Measurements from ENCODE around the gene SPART. TPM values are rescaled to one million over a fixed set of nuclear protein-coding genes. Genes with fewer than 3 reads are reported as not detected.

SPART gene
- total RNA-seq, 1 experiment from 2014 or later, result 83.1 TPM

DNA sequence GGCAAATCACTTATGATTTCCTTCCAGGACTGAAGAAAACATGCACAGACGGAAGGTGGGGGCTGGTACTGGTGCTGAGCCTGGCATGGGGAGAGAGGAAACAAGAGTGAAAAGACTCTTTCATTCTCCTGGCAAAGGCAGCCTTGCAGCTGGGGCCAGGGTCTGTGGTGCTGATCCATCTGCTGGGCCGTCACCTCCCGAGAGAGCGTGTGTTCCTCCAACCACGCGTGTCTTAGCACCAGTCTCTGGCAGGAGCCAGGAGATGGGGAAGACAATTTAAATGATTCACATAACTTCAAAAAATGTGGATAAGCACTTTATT lies 23.9 kb upstream of the SPART start:
- no peak overlapping the region for H3K27ac Mint-ChIP-seq (ENCODE audit: low read depth, unreplicated experiment)
- H3K4me3 Mint-ChIP-seq (ENCODE audit: unreplicated experiment), result no peak overlapping the region
- TF ChIP-seq, protein P1, sequence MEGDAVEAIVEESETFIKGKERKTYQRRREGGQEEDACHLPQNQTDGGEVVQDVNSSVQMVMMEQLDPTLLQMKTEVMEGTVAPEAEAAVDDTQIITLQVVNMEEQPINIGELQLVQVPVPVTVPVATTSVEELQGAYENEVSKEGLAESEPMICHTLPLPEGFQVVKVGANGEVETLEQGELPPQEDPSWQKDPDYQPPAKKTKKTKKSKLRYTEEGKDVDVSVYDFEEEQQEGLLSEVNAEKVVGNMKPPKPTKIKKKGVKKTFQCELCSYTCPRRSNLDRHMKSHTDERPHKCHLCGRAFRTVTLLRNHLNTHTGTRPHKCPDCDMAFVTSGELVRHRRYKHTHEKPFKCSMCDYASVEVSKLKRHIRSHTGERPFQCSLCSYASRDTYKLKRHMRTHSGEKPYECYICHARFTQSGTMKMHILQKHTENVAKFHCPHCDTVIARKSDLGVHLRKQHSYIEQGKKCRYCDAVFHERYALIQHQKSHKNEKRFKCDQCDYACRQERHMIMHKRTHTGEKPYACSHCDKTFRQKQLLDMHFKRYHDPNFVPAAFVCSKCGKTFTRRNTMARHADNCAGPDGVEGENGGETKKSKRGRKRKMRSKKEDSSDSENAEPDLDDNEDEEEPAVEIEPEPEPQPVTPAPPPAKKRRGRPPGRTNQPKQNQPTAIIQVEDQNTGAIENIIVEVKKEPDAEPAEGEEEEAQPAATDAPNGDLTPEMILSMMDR (IDR thresholded peaks at IDR 0.05; ENCODE audit: unreplicated experiment), result no peak
- H3K4me1 Mint-ChIP-seq (ENCODE audit: insufficient read depth, unreplicated experiment), result no peaks in the 10 kb centered on the region
- ChIA-PET POLR2A (interaction anchor here (0.7 to 1.4 kb wide), 3 partner anchors 9 to 20 kb away, joined by 3 to 4 read pairs (median 3); no protein-coding TSS in a partner anchor), CTCF (no interaction called here)
- BruUV-seq (replicated peaks), result no TSS peak
- no peaks in the 10 kb centered on the region for H3K9me3 Mint-ChIP-seq (ENCODE audit: unreplicated experiment)
- no peak for DNase-seq (ENCODE audit: unreplicated experiment)
- peaks cover 6% of the 10 kb centered on the region for H3K36me3 Mint-ChIP-seq (ENCODE audit: insufficient read depth, unreplicated experiment)
- intact Hi-C loops (cut with micrococcal nuclease), result no loop called here
- H3K27me3 Mint-ChIP-seq (ENCODE audit: insufficient read depth, unreplicated experiment), result no peaks in the 10 kb centered on the region

DNA sequence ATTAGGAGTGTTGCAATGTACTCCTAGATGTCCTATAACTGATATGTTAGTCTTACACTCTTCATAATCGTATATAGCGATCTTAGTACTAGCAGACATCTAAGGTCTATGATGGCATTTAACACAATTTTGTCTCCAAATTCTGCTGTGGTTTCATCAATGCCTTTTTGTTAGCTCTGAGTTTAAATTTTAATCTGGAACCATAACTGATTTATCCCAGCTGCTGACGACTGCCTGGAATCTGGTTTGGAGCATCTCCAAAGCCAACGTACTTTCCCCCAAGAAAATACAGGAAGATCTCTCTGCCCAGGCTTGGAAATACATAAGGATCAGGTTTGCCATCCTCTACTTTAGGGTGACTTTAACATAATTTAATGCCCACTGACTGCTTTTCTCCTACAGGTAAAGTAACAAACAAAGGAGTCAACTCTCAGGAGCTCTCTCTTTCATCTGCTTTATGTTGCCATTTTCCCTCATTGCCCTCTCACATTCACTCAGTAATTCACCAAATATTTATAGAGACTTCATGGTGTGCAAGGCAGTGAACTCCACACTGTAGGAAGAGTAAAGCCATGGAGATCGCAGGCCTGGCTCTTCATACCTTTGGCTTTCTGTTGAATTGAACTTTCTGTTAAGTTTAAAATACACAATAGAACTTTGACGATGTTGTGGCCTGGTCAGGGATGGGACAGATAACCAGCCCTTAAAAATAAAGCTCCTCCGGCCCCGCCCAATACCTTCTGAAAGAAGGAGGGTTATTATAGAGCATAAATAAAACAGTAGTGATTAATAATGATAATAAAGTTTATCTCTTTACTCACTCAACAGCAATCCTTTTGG lies 23.3 kb upstream of the SPART start:
- CTCF ChIA-PET, result interaction anchor here (0.7 to 1.7 kb wide), 2 partner anchors 25 to 421 kb away, joined by 4 read pairs; no protein-coding TSS in a partner anchor
- H3K36me3 Mint-ChIP-seq (ENCODE audit: insufficient read depth, unreplicated experiment), result peaks cover 6% of the 10 kb centered on the region
- H3K4me1 Mint-ChIP-seq (ENCODE audit: insufficient read depth, unreplicated experiment), result no peaks in the 10 kb centered on the region
- H3K27ac Mint-ChIP-seq (ENCODE audit: low read depth, unreplicated experiment), result no peak overlapping the region
- H3K4me3 Mint-ChIP-seq (ENCODE audit: unreplicated experiment), result no peak overlapping the region
- H3K27me3 Mint-ChIP-seq (ENCODE audit: insufficient read depth, unreplicated experiment), result no peaks in the 10 kb centered on the region
- no peaks in the 10 kb centered on the region for H3K9me3 Mint-ChIP-seq (ENCODE audit: unreplicated experiment)
- intact Hi-C loops (cut with micrococcal nuclease), result no loop called here
- TF ChIP-seq, protein P1 (IDR thresholded peaks at IDR 0.05; ENCODE audit: unreplicated experiment), result no peak
- no peak for DNase-seq (ENCODE audit: unreplicated experiment)
- POLR2A ChIA-PET, result interaction anchor here (1.2 kb wide), 1 partner anchor 9 kb away, joined by 4 read pairs; no protein-coding TSS in a partner anchor
- no TSS peak for BruUV-seq (replicated peaks)

DNA sequence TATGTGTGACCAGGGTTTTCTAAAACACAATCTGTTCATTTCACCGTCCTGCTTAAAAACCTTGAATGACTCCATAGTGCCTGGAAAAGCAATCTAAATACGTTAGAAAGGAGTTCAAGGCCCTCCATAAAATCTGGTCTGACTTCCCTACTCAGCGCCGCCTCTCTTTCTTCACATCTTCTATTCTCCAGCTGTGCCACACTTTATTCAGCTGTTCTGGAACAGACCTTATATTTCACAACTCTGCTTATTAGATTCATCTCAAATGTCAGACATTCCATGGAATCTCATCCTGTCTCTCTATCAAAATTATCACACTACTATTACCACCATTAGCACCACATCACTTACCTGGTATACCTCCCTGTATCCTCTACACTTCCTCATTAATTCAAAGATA lies 19.8 kb upstream of the SPART start:
- Mint-ChIP-seq H3K4me1 (ENCODE audit: insufficient read depth, unreplicated experiment) (peaks cover 5% of the 10 kb centered on the region), H3K9me3 (ENCODE audit: unreplicated experiment) (no peaks in the 10 kb centered on the region), H3K36me3 (ENCODE audit: insufficient read depth, unreplicated experiment) (peaks cover 6% of the 10 kb centered on the region), H3K27ac (ENCODE audit: low read depth, unreplicated experiment) (no peak overlapping the region), H3K4me3 (ENCODE audit: unreplicated experiment) (no peak overlapping the region), H3K27me3 (ENCODE audit: insufficient read depth, unreplicated experiment) (no peaks in the 10 kb centered on the region)
- intact Hi-C loops (cut with micrococcal nuclease), result no loop called here
- no TSS peak for BruUV-seq (replicated peaks)
- DNase-seq (ENCODE audit: unreplicated experiment), result no peak
- POLR2A ChIA-PET, result no interaction called here
- TF ChIP-seq, protein P1 (IDR thresholded peaks at IDR 0.05; ENCODE audit: unreplicated experiment), result no peak
- CTCF ChIA-PET, result interaction anchor here (1.1 kb wide), 2 partner anchors 19 to 29 kb away, joined by 3 to 5 read pairs; partner anchors contain the start of gene SPART

DNA sequence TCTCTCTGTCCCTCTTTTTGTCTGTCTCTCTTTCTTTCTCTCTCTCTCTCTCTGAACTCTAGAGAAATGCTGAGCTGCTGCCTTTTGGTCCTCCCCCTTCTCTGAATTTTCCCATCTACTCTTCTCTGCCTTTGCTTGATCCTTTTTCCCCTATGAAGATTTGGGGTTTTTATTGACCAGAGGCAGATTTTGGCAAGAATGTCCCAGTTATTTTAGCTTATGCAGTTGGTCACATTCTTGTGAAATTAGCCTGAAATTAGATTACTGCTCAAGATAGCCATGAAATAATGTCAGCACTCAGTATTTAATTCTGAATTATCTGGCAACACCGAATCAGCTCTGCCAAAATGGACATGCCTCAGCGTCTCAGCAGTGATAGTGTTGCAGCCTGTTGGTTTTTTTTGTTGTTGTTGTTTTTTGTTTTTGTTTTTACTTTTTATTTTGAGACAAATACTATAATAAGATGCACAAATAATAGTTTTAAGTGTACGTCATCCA lies 17.2 kb upstream of the SPART start:
- no peak for DNase-seq (ENCODE audit: unreplicated experiment)
- BruUV-seq (replicated peaks), result no TSS peak
- ChIA-PET CTCF (interaction anchor here (1.1 kb wide), 1 partner anchor 32 kb away, joined by 3 read pairs; no protein-coding TSS in a partner anchor), POLR2A (interaction anchor here (0.7 kb wide), 1 partner anchor 10 kb away, joined by 3 read pairs; no protein-coding TSS in a partner anchor)
- H3K4me3 Mint-ChIP-seq (ENCODE audit: unreplicated experiment), result no peak overlapping the region
- no peak overlapping the region for H3K27ac Mint-ChIP-seq (ENCODE audit: low read depth, unreplicated experiment)
- H3K4me1 Mint-ChIP-seq (ENCODE audit: insufficient read depth, unreplicated experiment), result peaks cover 5% of the 10 kb centered on the region
- no peaks in the 10 kb centered on the region for H3K9me3 Mint-ChIP-seq (ENCODE audit: unreplicated experiment)
- H3K27me3 Mint-ChIP-seq (ENCODE audit: insufficient read depth, unreplicated experiment), result no peaks in the 10 kb centered on the region
- peaks cover 6% of the 10 kb centered on the region for H3K36me3 Mint-ChIP-seq (ENCODE audit: insufficient read depth, unreplicated experiment)
- intact Hi-C loops (cut with micrococcal nuclease), result no loop called here
- TF ChIP-seq, protein P1 (IDR thresholded peaks at IDR 0.05; ENCODE audit: unreplicated experiment), result no peak
